DOHH2 (cell line): Measurements from ENCODE around the gene PRICKLE4.

Experiments
- H3F3A ChIP-seq: fragments of 200-600 bp; sonication (generic), shearing (Covaris generic); 2 replicates; pipeline ENCODE4 v1.6.0; 2016; ENCODE audit warnings: antibody characterized with exemption, mild to moderate bottlenecking; ENCODE audit not compliant: control insufficient read depth, insufficient read depth
- H3K27ac ChIP-seq: fragments of 200-600 bp; sonication (generic); 2 replicates; pipeline ENCODE4 v1.5.1; 2014; ENCODE audit warnings: low read depth, mild to moderate bottlenecking, low read length, moderate library complexity
- H3K27me3 ChIP-seq: fragments of 200-600 bp; sonication (generic); 2 replicates; pipeline ENCODE4 v1.6.1; 2014; ENCODE audit warnings: mild to moderate bottlenecking, low read length, mixed read lengths; ENCODE audit not compliant: control insufficient read depth
- H3K36me3 ChIP-seq: fragments of 200-600 bp; sonication (generic); 2 replicates; pipeline ENCODE4 v1.6.1; 2014; ENCODE audit warnings: mild to moderate bottlenecking, low read length, moderate library complexity, mixed read lengths; ENCODE audit not compliant: control insufficient read depth
- H3K4me1 ChIP-seq: fragments of 200-600 bp; sonication (generic); 2 replicates; pipeline ENCODE4 v1.6.1; 2014; ENCODE audit warnings: mild to moderate bottlenecking, low read length, mixed read lengths; ENCODE audit not compliant: control insufficient read depth
- H3K4me2 ChIP-seq: fragments of 200-600 bp; sonication (generic); 2 replicates; pipeline ENCODE4 v1.6.0; 2014; ENCODE audit warnings: mild to moderate bottlenecking, low read length, moderate library complexity
- H3K4me3 ChIP-seq: fragments of 200-600 bp; sonication (generic); 2 replicates; pipeline ENCODE4 v1.5.1; 2014; ENCODE audit warnings: mild to moderate bottlenecking, low read length, mixed read lengths
- H3K79me2 ChIP-seq: fragments of 200-600 bp; sonication (generic); 2 replicates; pipeline ENCODE4 v1.6.1; 2014; ENCODE audit warnings: mild to moderate bottlenecking, low read length, mixed read lengths; ENCODE audit not compliant: control insufficient read depth
- H3K9me2 ChIP-seq: fragments of 200-600 bp; sonication (generic); replicated peaks from 2 replicates; pipeline ENCODE4 v1.6.1; 2014; ENCODE audit warnings: mild to moderate bottlenecking, low read length, mixed read lengths; ENCODE audit not compliant: control insufficient read depth
- H3K9me3 ChIP-seq: fragments of 200-600 bp; sonication (generic); 2 replicates; pipeline ENCODE4 v1.6.1; 2014; ENCODE audit warnings: antibody characterized with exemption, low read length, mixed read lengths; ENCODE audit not compliant: control insufficient read depth, insufficient read depth
- H4K20me1 ChIP-seq: fragments of 200-600 bp; sonication (generic); 2 replicates; pipeline ENCODE4 v1.6.0; 2014; ENCODE audit warnings: low read depth, mild to moderate bottlenecking, antibody characterized with exemption, low read length, moderate library complexity; ENCODE audit not compliant: control insufficient read depth, insufficient read depth
- CTCF ChIP-seq: fragments of 200-600 bp; sonication (generic); IDR thresholded peaks from one replicate; pipeline ENCODE4 v1.5.1; 2014; ENCODE audit warnings: antibody characterized with exemption, mild to moderate bottlenecking, low read depth, low read length; ENCODE audit not compliant: poor library complexity, severe bottlenecking
- EZH2phosphoT487 ChIP-seq: fragments of 200-600 bp; sonication (generic); IDR thresholded peaks from 2 replicates; pipeline ENCODE4 v1.6.1; 2017; ENCODE audit warnings: borderline replicate concordance, mild to moderate bottlenecking, antibody characterized with exemption, low read length, moderate library complexity, mixed read lengths

The PRICKLE4 gene

DNA sequence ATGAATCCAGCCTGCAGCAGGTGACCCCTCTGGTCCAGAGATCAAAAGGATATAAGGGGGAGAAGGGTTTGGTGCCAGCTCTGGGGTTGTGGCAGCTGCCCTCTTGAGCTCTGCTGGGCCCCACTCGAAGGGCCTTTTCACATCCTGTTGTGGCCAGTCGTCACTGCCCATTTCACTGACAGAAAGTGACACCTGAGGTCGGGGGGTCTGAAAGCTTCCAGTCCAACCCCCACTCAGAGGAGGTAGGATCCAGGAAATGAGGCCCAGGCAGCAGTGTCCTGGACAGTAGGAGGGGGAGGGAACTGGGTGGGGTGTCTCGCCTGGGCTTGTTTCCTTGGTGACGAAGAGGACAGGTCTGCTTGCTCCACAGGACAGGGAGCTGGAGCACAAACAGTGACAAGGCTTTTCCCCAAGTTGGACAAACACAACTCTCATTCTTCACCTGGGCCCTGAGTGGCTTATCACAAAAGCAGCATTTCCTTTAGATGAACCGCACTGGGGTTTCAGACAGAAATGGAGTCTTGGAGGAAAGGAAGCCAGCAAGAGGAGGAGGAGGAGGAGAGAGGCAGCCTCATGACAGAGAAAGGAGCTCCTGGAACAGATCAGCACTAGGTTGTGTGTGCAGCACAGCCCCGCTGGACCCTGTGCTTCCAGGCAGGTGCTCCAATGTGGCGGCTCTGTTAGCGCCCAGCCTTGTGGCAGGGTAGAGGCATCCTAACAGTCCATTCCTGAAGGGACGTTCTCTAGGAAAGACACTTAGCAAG is 11.9 kb upstream of the PRICKLE4 start:
- Histone ChIP-seq H4K20me1 (no peaks in the 10 kb centered on the region), H3K79me2 (no peaks in the 10 kb centered on the region), H3K4me2 (no peak overlapping the region), H3F3A (no peaks in the 10 kb centered on the region), H3K4me3 (no peak overlapping the region), H3K4me1 (peaks cover under 1% of the 10 kb centered on the region; the same call in 1 of the 2 replicates), H3K36me3 (peaks cover 14% of the 10 kb centered on the region), H3K27ac (no peak overlapping the region), H3K27me3 (no peaks in the 10 kb centered on the region), H3K9me3 (no peaks in the 10 kb centered on the region), H3K9me2 (no peaks in the 10 kb centered on the region)
- TF ChIP-seq CTCF: no peak
- no peak for TF ChIP-seq EZH2phosphoT487

- Histone ChIP-seq H3K4me2 (no peak overlapping the region), H3K9me3 (no peaks in the 10 kb centered on the region), H3K9me2 (no peaks in the 10 kb centered on the region), H3K4me1 (no peaks in the 10 kb centered on the region), H4K20me1 (no peaks in the 10 kb centered on the region), H3K27ac (no peak overlapping the region), H3K79me2 (no peaks in the 10 kb centered on the region), H3F3A (no peaks in the 10 kb centered on the region), H3K27me3 (no peaks in the 10 kb centered on the region), H3K36me3 (peaks cover 14% of the 10 kb centered on the region), H3K4me3 (no peak overlapping the region)
- no peak for TF ChIP-seq EZH2phosphoT487
- TF ChIP-seq CTCF: no peak
Observed at GRCh38 chr6:41769376-41769775, 11.2 kb upstream of the PRICKLE4 start.

GRCh38 chr6:41770381-41771057 is 10.1 kb upstream of the PRICKLE4 start:
- H3F3A ChIP-seq: no peaks in the 10 kb centered on the region
- H3K9me2 ChIP-seq: no peaks in the 10 kb centered on the region
- no peak overlapping the region for H3K27ac ChIP-seq
- no peak overlapping the region for H3K4me3 ChIP-seq
- H3K9me3 ChIP-seq: no peaks in the 10 kb centered on the region
- H3K79me2 ChIP-seq: no peaks in the 10 kb centered on the region
- H3K36me3 ChIP-seq: peaks cover 21% of the 10 kb centered on the region
- H4K20me1 ChIP-seq: no peaks in the 10 kb centered on the region
- no peak overlapping the region for H3K4me2 ChIP-seq
- no peaks in the 10 kb centered on the region for H3K27me3 ChIP-seq
- H3K4me1 ChIP-seq: no peaks in the 10 kb centered on the region
- TF ChIP-seq EZH2phosphoT487: no peak
- TF ChIP-seq CTCF: no peak
